K562 (cell line): ENCODE results near the gene RBM20. TPM values are rescaled to one million over a fixed set of nuclear protein-coding genes. Genes with fewer than 3 reads are reported as not detected.

ENCODE experiments used
- ATAC-seq: fragments of 200-7000 bp; cut with Tn5 transposase; 3 replicates; pipeline ENCODE4 v1.9.1; 2020; ENCODE audit warnings: moderate library complexity
- BruUV-seq: library from RNA; stranded (reverse); fragments of 400-500 nt; replicated peaks from 2 replicates; lab custom pipeline; 2021; lab: Mats Ljungman, UMichigan
- CTCF ChIA-PET: fragments of 300-600 bp; formaldehyde crosslinking; extraction: SDS; loops from one replicate; lab custom pipeline; 2021; ENCODE audit warnings: low intra/inter-chr PET ratio; lab: Yijun Ruan, JAX
- POLR2A ChIA-PET: fragments of 300-600, 350-650 bp; sonication (Branson Sonifier 250); formaldehyde crosslinking; extraction: SDS; loops from one replicate; lab custom pipeline; 2021; ENCODE audit warnings: antibody characterized with exemption, inconsistent platforms; lab: Yijun Ruan, JAX
- DNase-seq, 4 experiments: peaks; one replicate each; pipeline versions ENCODE4 v3.0.0 to v3.0.0-alpha.2; 2011 to 2018; ENCODE audit warnings: low spot score in 3 of 4, mixed read lengths in 3 of 4; ENCODE audit errors: extremely low read depth in 1 of 4
- FAIRE-seq: peaks from 2 replicates; lab custom pipeline; 2011; peaks lifted over from hg19 to GRCh38; lab: Jason Lieb, UNC
- H2AFZ ChIP-seq: 2 replicates; pipeline ENCODE4 v1.6.0; 2011; ENCODE audit warnings: low read depth, low read length, control low read depth, inconsistent platforms
- H3K27ac ChIP-seq: fragments of 200-600 bp; 3 replicates; pipeline ENCODE4 v1.8.0; 2011; ENCODE audit warnings: low read depth, mild to moderate bottlenecking, control low read depth, inconsistent platforms, low read length, moderate library complexity, mixed read lengths; ENCODE audit errors: extremely low read depth
- H3K27me3 ChIP-seq, 2 experiments: fragments of 300-600 bp in 1 of 2; 2 replicates in 1 of 2; 3 replicates in 1 of 2; pipeline versions ENCODE4 v1.6.0 to v1.8.0; 2011; ENCODE audit warnings: inconsistent platforms in 2 of 2, low read length in 2 of 2, mild to moderate bottlenecking in 1 of 2, mixed read lengths in 1 of 2, moderate library complexity in 1 of 2; ENCODE audit not compliant: control insufficient read depth in 2 of 2, insufficient read depth in 2 of 2
- H3K36me3 ChIP-seq: fragments of 300-600 bp; 3 replicates; pipeline ENCODE4 v1.8.0; 2011; ENCODE audit warnings: mild to moderate bottlenecking, low read length, inconsistent platforms; ENCODE audit not compliant: control insufficient read depth, insufficient read depth
- H3K4me1 ChIP-seq, 2 experiments: fragments of 200-600 bp in 1 of 2; replicated peaks in 1 of 2; 2 replicates in 1 of 2; 3 replicates in 1 of 2; pipeline versions ENCODE4 v1.5.1 to v1.8.0; 2011; ENCODE audit warnings: inconsistent platforms in 2 of 2, low read length in 2 of 2, mild to moderate bottlenecking in 1 of 2, mixed read lengths in 1 of 2, moderate library complexity in 1 of 2; ENCODE audit not compliant: control insufficient read depth in 2 of 2, insufficient read depth in 2 of 2
- H3K4me2 ChIP-seq: 2 replicates; pipeline ENCODE4 v1.6.1; 2011; ENCODE audit warnings: low read length, control low read depth, inconsistent platforms, mixed read lengths; ENCODE audit not compliant: insufficient read depth
- H3K4me3 ChIP-seq: fragments of 200-600 bp; sonication (generic), shearing (Covaris generic); 2 replicates; pipeline ENCODE4 v1.5.1; 2016; ENCODE audit warnings: control low read depth, inconsistent platforms
- H3K79me2 ChIP-seq: fragments of 200-600 bp; 3 replicates; pipeline ENCODE4 v1.8.0; 2011; ENCODE audit warnings: low read length, inconsistent platforms; ENCODE audit not compliant: control insufficient read depth, insufficient read depth
- H3K9ac ChIP-seq, 2 experiments: 2 replicates each; pipeline versions ENCODE4 v1.6.0 to v1.6.1; 2011; ENCODE audit warnings: low read depth in 2 of 2, low read length in 2 of 2, control low read depth in 1 of 2, inconsistent platforms in 1 of 2, mild to moderate bottlenecking in 1 of 2, mixed read lengths in 1 of 2; ENCODE audit not compliant: insufficient read depth in 1 of 2
- H3K9me1 ChIP-seq: one replicate; pipeline ENCODE4 v1.6.0; 2011; ENCODE audit warnings: inconsistent platforms, mild to moderate bottlenecking, low read length, moderate library complexity; ENCODE audit not compliant: control insufficient read depth, insufficient read depth
- H3K9me3 ChIP-seq: replicated peaks from 2 replicates; pipeline ENCODE4 v1.5.1; 2011; ENCODE audit warnings: low read depth, low read length, inconsistent platforms; ENCODE audit not compliant: control insufficient read depth, insufficient read depth
- H4K20me1 ChIP-seq: replicated peaks from 2 replicates; pipeline ENCODE4 v1.6.1; 2011; ENCODE audit warnings: low read length, inconsistent platforms, mixed read lengths; ENCODE audit not compliant: control insufficient read depth, insufficient read depth
- CCAR2 ChIP-seq: fragments of 200-400 bp; formaldehyde crosslinking; IDR thresholded peaks from 2 replicates; pipeline ENCODE4 v1.6.1; 2017; ENCODE audit warnings: mild to moderate bottlenecking, low read depth, low read length
- HDAC6 ChIP-seq: IDR thresholded peaks from 2 replicates; pipeline ENCODE4 v1.6.1; 2012; ENCODE audit warnings: low read depth, mild to moderate bottlenecking, control low read depth, inconsistent platforms, low read length, moderate library complexity
- ILK ChIP-seq: fragments of 450-650 bp; IDR thresholded peaks from 2 replicates; pipeline ENCODE4 v1.6.1; 2016; ENCODE audit warnings: missing genetic modification characterization, low read depth, mild to moderate bottlenecking, missing compliant biosample characterization, moderate library complexity, borderline replicate concordance
- JUN ChIP-seq, 2 experiments: sonication (generic) in 1 of 2; formaldehyde crosslinking in 1 of 2; IDR thresholded peaks; 2 replicates each; pipeline versions ENCODE4 v1.6.1 to v1.8.0; 2012 to 2022; ENCODE audit warnings: borderline replicate concordance in 2 of 2, mild to moderate bottlenecking in 2 of 2, improper control_type of control experiment in 1 of 2, low read depth in 1 of 2, low read length in 1 of 2, missing genetic modification reagents in 1 of 2
- KLF13 ChIP-seq: fragments of 450-650 bp; IDR thresholded peaks from 2 replicates; pipeline ENCODE4 v1.6.1; 2016; ENCODE audit warnings: missing genetic modification characterization, low read depth, mild to moderate bottlenecking, missing compliant biosample characterization, moderate library complexity, borderline replicate concordance
- MEIS2 ChIP-seq: fragments of 450-650 bp; IDR thresholded peaks from 2 replicates; pipeline ENCODE4 v1.6.1; 2014; ENCODE audit warnings: mild to moderate bottlenecking; ENCODE audit not compliant: partially characterized antibody
- MTA1 ChIP-seq: fragments of 450-650 bp; IDR thresholded peaks from 2 replicates; pipeline ENCODE4 v1.6.1; 2017; ENCODE audit warnings: borderline replicate concordance
- NEUROD1 ChIP-seq: fragments of 150-350 bp; IDR thresholded peaks from 2 replicates; pipeline ENCODE4 v1.6.1; 2014; ENCODE audit warnings: borderline replicate concordance, low read length, low read depth; ENCODE audit not compliant: partially characterized antibody
- RBFOX2 ChIP-seq: fragments of 200-400 bp; formaldehyde crosslinking; IDR thresholded peaks from 2 replicates; pipeline ENCODE4 v1.6.1; 2017; ENCODE audit warnings: low read depth, mild to moderate bottlenecking, low read length, moderate library complexity
- RFX7 ChIP-seq: fragments of 250-450 bp; sonication (Bioruptor Pico); IDR thresholded peaks from 2 replicates; pipeline ENCODE4 v1.5.1; 2021; ENCODE audit warnings: mild to moderate bottlenecking
- SIX5 ChIP-seq, 2 experiments: IDR thresholded peaks; 2 replicates each; pipeline ENCODE4 v1.6.1; 2011; ENCODE audit warnings: low read length in 2 of 2, borderline replicate concordance in 1 of 2, low read depth in 1 of 2, mild to moderate bottlenecking in 1 of 2, moderate library complexity in 1 of 2; ENCODE audit not compliant: insufficient read depth in 1 of 2
- TBL1XR1 ChIP-seq, 2 experiments: IDR thresholded peaks; 2 replicates each; pipeline ENCODE4 v1.6.1; 2012; ENCODE audit warnings: improper control_type of control experiment in 2 of 2, low read length in 2 of 2, mild to moderate bottlenecking in 1 of 2
- TFAP4 ChIP-seq: sonication (generic); formaldehyde crosslinking; IDR thresholded peaks from 2 replicates; pipeline ENCODE4 v1.8.0; 2022; ENCODE audit warnings: missing genetic modification reagents, mild to moderate bottlenecking, moderate library complexity, borderline replicate concordance
- USF2 ChIP-seq: sonication (generic); formaldehyde crosslinking; IDR thresholded peaks from 2 replicates; pipeline ENCODE4 v1.5.0; 2020; ENCODE audit warnings: missing genetic modification reagents
- ZNF384 ChIP-seq: IDR thresholded peaks from 2 replicates; pipeline ENCODE4 v1.6.1; 2012; ENCODE audit warnings: low read depth, low read length, improper control_type of control experiment
- ZNF586 ChIP-seq: fragments of 450-650 bp; formaldehyde crosslinking; conservative IDR thresholded peaks from 2 replicates; pipeline ENCODE4 v1.4.0; 2020; ENCODE audit warnings: mild to moderate bottlenecking, moderate library complexity
- WGBS: fragments of 100-300 bp; shearing (Covaris generic); methylation state at CpG from one replicate; pipeline ENCODE4 v1.1.6; 2016; ENCODE audit warnings: low coverage, mixed read lengths; ENCODE audit not compliant: insufficient coverage; ENCODE audit errors: missing lambda C conversion rate; 5-methylcytosine and 5-hydroxymethylcytosine counted together
- in situ Hi-C: fragments of 300-500 bp; cut with MboI; formaldehyde crosslinking; loops from 4 replicates; pipeline ENCODE4 v1.15.0; 2018; ENCODE audit warnings: inconsistent platforms, mixed read lengths
- intact Hi-C: fragments of 100-400 bp; cut with micrococcal nuclease; formaldehyde crosslinking; loops from 2 replicates; pipeline ENCODE4 v1.14.2; 2022
- polyA plus RNA-seq, 8 experiments: library from polyadenylated mRNA; depleted of rRNA in 4 of 8; stranded (reverse) in 5 of 8; unstranded in 3 of 8; fragments of >200 nt; fragmentation: Nextera tagmentation in 2 of 8; fragmentation: Illumina TruSeq in 1 of 8; extraction: Ambion mirVana in 2 of 8; extraction: Trizol in 1 of 8; gene quantifications; 2 replicates each; pipeline versions ENCODE4 v1.2.1 to v1.2.3, GENCODE V29; 2011 to 2014; ENCODE audit warnings: inconsistent platforms in 1 of 8, missing spikeins in 1 of 8
- total RNA-seq, 7 experiments: library from RNA; depleted of rRNA in 6 of 7; stranded (reverse); fragments of >200 nt in 6 of 7; fragmentation: Illumina TruSeq in 2 of 7; extraction: Trizol in 2 of 7; gene quantifications; 2 replicates each; pipeline versions ENCODE4 v1.2.1 to v1.2.3, GENCODE V29; 2011 to 2021; ENCODE audit warnings: low replicate concordance in 1 of 7
- TF ChIP-seq, protein P1 (sequence below): sonication (generic); formaldehyde crosslinking; IDR thresholded peaks from 2 replicates; pipeline ENCODE4 v1.8.1; 2023; ENCODE audit warnings: mild to moderate bottlenecking, missing genetic modification reagents

RBM20 gene
- total and polyA plus RNA-seq, 9 of the 15 experiments (the other 6 are each of a cell fraction or from before 2014, with no cell fraction given), result 0.63 to 5.7 (median 3.2) TPM

- TF ChIP-seq NEUROD1 (no peak), SIX5 (IDR thresholded peaks at IDR 0.05; ENCODE audit: borderline replicate concordance in 1 of 2, insufficient read depth in 1 of 2, low read depth in 1 of 2, low read length in 2 of 2) (no peak), RBFOX2 (no peak)
These were observed 223.8 kb downstream of the RBM20 start (continued) for GRCh38 chr10:110867807-110868465.

- 59% methylated on average over 4 of the region's 6 CpGs for WGBS
- H3K27ac ChIP-seq, result no peak overlapping the region
- no peak for DNase-seq
- TF ChIP-seq MTA1 (no peak), CCAR2 (no peak), KLF13 (tag) (no peak), ZNF586 (no peak), RFX7 (CRISPR knock-in tag) (no peak), USF2 (no peak), JUN (IDR thresholded peaks at IDR 0.05; ENCODE audit: borderline replicate concordance, low read depth, low read length) (no peak), JUN (CRISPR knock-in tag; IDR thresholded peaks at IDR 0.05; ENCODE audit: borderline replicate concordance) (no peak), ILK (tag) (no peak), HDAC6 (no peak), TBL1XR1 (IDR thresholded peaks at IDR 0.05; ENCODE audit: low read length in 2 of 2) (no peak), ZNF384 (no peak), TFAP4 (CRISPR knock-in tag) (no peak), MEIS2 (no peak)
- TF ChIP-seq, protein P1, sequence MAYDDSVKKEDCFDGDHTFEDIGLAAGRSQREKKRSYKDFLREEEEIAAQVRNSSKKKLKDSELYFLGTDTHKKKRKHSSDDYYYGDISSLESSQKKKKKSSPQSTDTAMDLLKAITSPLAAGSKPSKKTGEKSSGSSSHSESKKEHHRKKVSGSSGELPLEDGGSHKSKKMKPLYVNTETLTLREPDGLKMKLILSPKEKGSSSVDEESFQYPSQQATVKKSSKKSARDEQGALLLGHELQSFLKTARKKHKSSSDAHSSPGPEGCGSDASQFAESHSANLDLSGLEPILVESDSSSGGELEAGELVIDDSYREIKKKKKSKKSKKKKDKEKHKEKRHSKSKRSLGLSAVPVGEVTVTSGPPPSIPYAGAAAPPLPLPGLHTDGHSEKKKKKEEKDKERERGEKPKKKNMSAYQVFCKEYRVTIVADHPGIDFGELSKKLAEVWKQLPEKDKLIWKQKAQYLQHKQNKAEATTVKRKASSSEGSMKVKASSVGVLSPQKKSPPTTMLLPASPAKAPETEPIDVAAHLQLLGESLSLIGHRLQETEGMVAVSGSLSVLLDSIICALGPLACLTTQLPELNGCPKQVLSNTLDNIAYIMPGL (CRISPR knock-in tag), result no peak
These were observed 224.8 kb downstream of the RBM20 start for GRCh38 chr10:110868981-110869380.

More at GRCh38 chr10:110868981-110869380, 224.8 kb downstream of the RBM20 start:
- Histone ChIP-seq H3K4me2 (no peak overlapping the region), H3K4me1 (peaks cover 20 to 49% of the 10 kb centered on the region in 2 experiments), H3K27me3 (no peaks in the 10 kb centered on the region), H3K4me3 (no peak overlapping the region), H3K79me2 (peaks cover 14% of the 10 kb centered on the region), H3K9me1 (no peaks in the 10 kb centered on the region), H2AFZ (peak overlapping the region; percentile 66), H3K9me3 (no peaks in the 10 kb centered on the region), H4K20me1 (no peaks in the 10 kb centered on the region), H3K9ac (no peak overlapping the region), H3K36me3 (no peaks in the 10 kb centered on the region)
- ChIA-PET CTCF (no interaction called here), POLR2A (no interaction called here)
- intact Hi-C loops (no loop called here), in situ Hi-C loops (no loop called here)
- ATAC-seq (no peak), FAIRE-seq (no peak)
- BruUV-seq, result no TSS peak
